OCI-LY7 (cell line): ENCODE data around the gene GALNT17. TPM values are rescaled to one million over a fixed set of nuclear protein-coding genes. Genes with fewer than 3 reads are reported as not detected.

Experiments used
- BruUV-seq: library from RNA; stranded (reverse); fragments of 400-500 nt; replicated peaks from 2 replicates; lab custom pipeline; 2021; lab: Mats Ljungman, UMichigan
- CTCF ChIA-PET: fragments of 300-600 bp; sonication (Branson Sonifier 250); formaldehyde crosslinking; loops from one replicate; lab custom pipeline; 2022; ENCODE audit warnings: antibody characterized with exemption; ENCODE audit not compliant: unreplicated experiment; lab: Charles Lee
- POLR2A ChIA-PET: fragments of 300-600 bp; sonication (Branson Sonifier 250); formaldehyde crosslinking; loops from one replicate; lab custom pipeline; 2022; ENCODE audit warnings: antibody characterized with exemption; lab: Charles Lee
- DNase-seq: peaks from one replicate; pipeline ENCODE4 v3.0.0-alpha.2; 2015; ENCODE audit warnings: low spot score
- H2AFZ ChIP-seq: fragments of 200-600 bp; sonication (generic), shearing (Covaris generic); 2 replicates; pipeline ENCODE4 v1.6.1; 2014; ENCODE audit warnings: mild to moderate bottlenecking, antibody characterized with exemption, low read length, moderate library complexity
- H3K27ac ChIP-seq: fragments of 200-600 bp; sonication (generic); 2 replicates; pipeline ENCODE4 v1.5.1; 2014; ENCODE audit warnings: mixed run types, low read depth, mild to moderate bottlenecking, moderate library complexity, low read length, inconsistent platforms; ENCODE audit not compliant: poor library complexity, severe bottlenecking
- H3K36me3 ChIP-seq: fragments of 200-600 bp; sonication (generic); 2 replicates; pipeline ENCODE4 v1.6.1; 2014; ENCODE audit warnings: mild to moderate bottlenecking, antibody characterized with exemption, low read length, moderate library complexity, mixed read lengths; ENCODE audit not compliant: insufficient read depth
- H3K4me1 ChIP-seq: fragments of 200-600 bp; sonication (generic); 2 replicates; pipeline ENCODE4 v1.5.1; 2014; ENCODE audit warnings: mild to moderate bottlenecking, low read length; ENCODE audit not compliant: insufficient read depth, poor library complexity, severe bottlenecking
- H3K4me2 ChIP-seq: fragments of 200-600 bp; sonication (generic); 2 replicates; pipeline ENCODE4 v1.6.1; 2014; ENCODE audit warnings: mild to moderate bottlenecking, low read length
- H3K4me3 ChIP-seq: fragments of 200-600 bp; sonication (generic); 2 replicates; pipeline ENCODE4 v1.5.1; 2014; ENCODE audit warnings: mild to moderate bottlenecking, low read depth, low read length; ENCODE audit not compliant: poor library complexity, severe bottlenecking
- H3K79me2 ChIP-seq: fragments of 200-600 bp; sonication (generic); 2 replicates; pipeline ENCODE4 v1.6.1; 2016; ENCODE audit warnings: low read depth, mild to moderate bottlenecking, low read length, moderate library complexity, mixed read lengths; ENCODE audit not compliant: insufficient read depth
- H3K9me2 ChIP-seq: fragments of 200-600 bp; sonication (generic); 2 replicates; pipeline ENCODE4 v1.6.1; 2016; ENCODE audit warnings: mild to moderate bottlenecking, low read length, mixed read lengths; ENCODE audit not compliant: insufficient read depth
- H3K9me3 ChIP-seq: fragments of 200-600 bp; sonication (generic); 2 replicates; pipeline ENCODE4 v1.6.1; 2014; ENCODE audit warnings: mild to moderate bottlenecking, mixed run types, low read length, mixed read lengths
- H4K20me1 ChIP-seq: fragments of 200-600 bp; sonication (generic); 2 replicates; pipeline ENCODE4 v1.6.1; 2014; ENCODE audit warnings: mild to moderate bottlenecking, antibody characterized with exemption, low read length, moderate library complexity, mixed read lengths; ENCODE audit not compliant: insufficient read depth
- EZH2phosphoT487 ChIP-seq: fragments of 200-600 bp; sonication (generic); IDR thresholded peaks from 2 replicates; pipeline ENCODE4 v1.6.1; 2018; ENCODE audit warnings: low read depth, borderline replicate concordance, mild to moderate bottlenecking, mixed run types, antibody characterized with exemption, low read length, moderate library complexity, mixed read lengths
- intact Hi-C: fragments of 100-400 bp; cut with micrococcal nuclease; formaldehyde crosslinking; loops from one replicate; pipeline ENCODE4 v1.10.0; 2022; ENCODE audit not compliant: unreplicated experiment
- total RNA-seq, 2 experiments: library from RNA; depleted of rRNA in 1 of 2; stranded (reverse); fragments of >200 nt in 1 of 2; shearing (Covaris generic) in 1 of 2; gene quantifications; 2 replicates each; pipeline ENCODE4 v1.2.3, GENCODE V29; 2014 to 2022
- TF ChIP-seq, protein P1 (sequence below): fragments of 200-600 bp; sonication (generic); conservative IDR thresholded peaks from 2 replicates; pipeline ENCODE4 v1.5.1; 2014; ENCODE audit warnings: mild to moderate bottlenecking, antibody characterized with exemption, low read length, moderate library complexity, mixed read lengths

Gene GALNT17
- total RNA-seq, 2 experiments from 2014 or later: not detected

DNA sequence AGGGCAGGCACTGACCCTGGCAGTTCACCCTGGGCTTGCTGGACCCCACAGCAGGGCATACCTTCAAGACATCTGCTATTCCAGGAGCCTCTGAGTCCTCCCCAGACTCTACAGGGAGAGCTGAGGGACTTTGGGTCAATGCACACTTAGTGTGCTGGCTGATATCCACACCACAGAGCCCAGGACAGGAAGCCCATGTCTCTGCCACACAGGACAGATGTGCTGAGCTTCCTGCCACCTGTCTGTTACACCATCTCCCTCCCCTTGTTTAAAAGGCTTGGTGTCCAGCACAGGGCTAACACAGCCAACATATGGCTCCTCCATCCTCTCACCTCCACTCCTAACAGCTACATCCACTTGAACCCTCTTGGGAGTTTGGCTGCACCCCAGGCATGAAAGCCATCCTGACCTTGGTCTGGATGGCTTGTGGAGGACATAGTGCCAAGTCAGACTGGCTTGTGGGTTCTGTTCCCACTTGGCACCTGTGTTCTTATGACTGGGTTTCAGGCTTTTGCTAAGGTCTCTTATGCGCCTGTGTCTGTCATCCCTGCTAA is 529.8 kb downstream of the GALNT17 start:
- POLR2A ChIA-PET: interaction anchor here (0.6 kb wide), 1 partner anchor 283 kb away, joined by 3 read pairs; no protein-coding TSS in a partner anchor
- intact Hi-C loops: no loop called here
- H2AFZ ChIP-seq: no peak overlapping the region
- H3K27ac ChIP-seq: no peak overlapping the region
- no peak overlapping the region for H3K4me3 ChIP-seq
- no peaks in the 10 kb centered on the region for H3K36me3 ChIP-seq
- no peak overlapping the region for H3K4me2 ChIP-seq
- H3K9me2 ChIP-seq: no peaks in the 10 kb centered on the region
- TF ChIP-seq, protein P1, sequence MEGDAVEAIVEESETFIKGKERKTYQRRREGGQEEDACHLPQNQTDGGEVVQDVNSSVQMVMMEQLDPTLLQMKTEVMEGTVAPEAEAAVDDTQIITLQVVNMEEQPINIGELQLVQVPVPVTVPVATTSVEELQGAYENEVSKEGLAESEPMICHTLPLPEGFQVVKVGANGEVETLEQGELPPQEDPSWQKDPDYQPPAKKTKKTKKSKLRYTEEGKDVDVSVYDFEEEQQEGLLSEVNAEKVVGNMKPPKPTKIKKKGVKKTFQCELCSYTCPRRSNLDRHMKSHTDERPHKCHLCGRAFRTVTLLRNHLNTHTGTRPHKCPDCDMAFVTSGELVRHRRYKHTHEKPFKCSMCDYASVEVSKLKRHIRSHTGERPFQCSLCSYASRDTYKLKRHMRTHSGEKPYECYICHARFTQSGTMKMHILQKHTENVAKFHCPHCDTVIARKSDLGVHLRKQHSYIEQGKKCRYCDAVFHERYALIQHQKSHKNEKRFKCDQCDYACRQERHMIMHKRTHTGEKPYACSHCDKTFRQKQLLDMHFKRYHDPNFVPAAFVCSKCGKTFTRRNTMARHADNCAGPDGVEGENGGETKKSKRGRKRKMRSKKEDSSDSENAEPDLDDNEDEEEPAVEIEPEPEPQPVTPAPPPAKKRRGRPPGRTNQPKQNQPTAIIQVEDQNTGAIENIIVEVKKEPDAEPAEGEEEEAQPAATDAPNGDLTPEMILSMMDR: no peak
- no peak for TF ChIP-seq EZH2phosphoT487
- no peaks in the 10 kb centered on the region for H3K79me2 ChIP-seq
- H4K20me1 ChIP-seq: no peaks in the 10 kb centered on the region
- DNase-seq: no peak
- H3K4me1 ChIP-seq: no peaks in the 10 kb centered on the region
- CTCF ChIA-PET: no interaction called here
- H3K9me3 ChIP-seq: no peaks in the 10 kb centered on the region
- BruUV-seq: no TSS peak

DNA sequence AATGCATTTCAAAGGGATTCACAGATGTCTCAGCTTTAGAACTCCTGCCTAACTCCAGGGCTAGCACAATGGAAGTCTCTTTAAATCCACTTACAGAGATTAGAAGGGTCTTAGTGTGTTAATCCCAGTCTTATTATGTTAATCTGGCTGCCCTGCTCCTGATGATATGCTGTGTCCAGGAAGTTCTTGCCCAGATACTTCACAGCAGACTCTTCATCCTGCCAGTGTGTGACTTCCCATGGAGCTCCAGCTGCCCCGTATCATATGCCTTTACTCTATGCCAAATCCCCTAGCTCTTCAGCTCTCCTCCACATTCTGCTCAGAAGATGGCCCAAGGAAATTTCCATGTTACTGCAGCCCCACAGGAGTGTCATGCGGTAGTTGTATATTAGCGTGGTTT is 533.8 kb downstream of the GALNT17 start:
- POLR2A ChIA-PET: no interaction called here
- no peak for DNase-seq
- Histone ChIP-seq H3K9me2 (no peaks in the 10 kb centered on the region), H3K79me2 (no peaks in the 10 kb centered on the region), H4K20me1 (no peaks in the 10 kb centered on the region), H3K36me3 (no peaks in the 10 kb centered on the region), H3K4me1 (no peaks in the 10 kb centered on the region), H3K4me2 (no peak overlapping the region), H3K9me3 (no peaks in the 10 kb centered on the region), H2AFZ (no peak overlapping the region), H3K4me3 (no peak overlapping the region), H3K27ac (no peak overlapping the region)
- CTCF ChIA-PET: no interaction called here
- intact Hi-C loops: no loop called here
- TF ChIP-seq EZH2phosphoT487: no peak
- TF ChIP-seq, protein P1: no peak
- BruUV-seq: no TSS peak

- Histone ChIP-seq H4K20me1 (no peaks in the 10 kb centered on the region), H3K9me3 (no peaks in the 10 kb centered on the region), H3K9me2 (no peaks in the 10 kb centered on the region), H3K79me2 (no peaks in the 10 kb centered on the region), H3K27ac (no peak overlapping the region), H3K4me2 (no peak overlapping the region), H3K4me3 (no peak overlapping the region), H3K4me1 (no peaks in the 10 kb centered on the region), H3K36me3 (no peaks in the 10 kb centered on the region), H2AFZ (no peak overlapping the region)
- intact Hi-C loops: no loop called here
- TF ChIP-seq, protein P1: no peak
- TF ChIP-seq EZH2phosphoT487: no peak
- no TSS peak for BruUV-seq
- no peak for DNase-seq
- ChIA-PET POLR2A (no interaction called here), CTCF (no interaction called here)
These were observed 536.6 kb downstream of the GALNT17 start for GRCh38 chr7:71668572-71668971.
